GM13977 (cell line): ENCODE results near the gene KIF24.

Experiments used
- DNase-seq: peaks from one replicate; pipeline ENCODE4 v3.0.0; 2012; ENCODE audit warnings: low spot score
- in situ Hi-C: fragments of 300-500 bp; cut with MboI; formaldehyde crosslinking; loops from one replicate; pipeline ENCODE4 v1.12.0; 2022; ENCODE audit warnings: low sequenced_read_pairs, low pct_unique_long_range_greater_than_20kb, mixed read lengths, inconsistent platforms; ENCODE audit not compliant: unreplicated experiment
- TF ChIP-seq, protein P1 (sequence below): IDR thresholded peaks from 2 replicates; pipeline ENCODE4 v1.5.1; 2012; ENCODE audit warnings: mild to moderate bottlenecking, control low read depth; ENCODE audit not compliant: insufficient read depth; ENCODE audit errors: extremely low read depth, missing control alignments

The KIF24 gene, protein sequence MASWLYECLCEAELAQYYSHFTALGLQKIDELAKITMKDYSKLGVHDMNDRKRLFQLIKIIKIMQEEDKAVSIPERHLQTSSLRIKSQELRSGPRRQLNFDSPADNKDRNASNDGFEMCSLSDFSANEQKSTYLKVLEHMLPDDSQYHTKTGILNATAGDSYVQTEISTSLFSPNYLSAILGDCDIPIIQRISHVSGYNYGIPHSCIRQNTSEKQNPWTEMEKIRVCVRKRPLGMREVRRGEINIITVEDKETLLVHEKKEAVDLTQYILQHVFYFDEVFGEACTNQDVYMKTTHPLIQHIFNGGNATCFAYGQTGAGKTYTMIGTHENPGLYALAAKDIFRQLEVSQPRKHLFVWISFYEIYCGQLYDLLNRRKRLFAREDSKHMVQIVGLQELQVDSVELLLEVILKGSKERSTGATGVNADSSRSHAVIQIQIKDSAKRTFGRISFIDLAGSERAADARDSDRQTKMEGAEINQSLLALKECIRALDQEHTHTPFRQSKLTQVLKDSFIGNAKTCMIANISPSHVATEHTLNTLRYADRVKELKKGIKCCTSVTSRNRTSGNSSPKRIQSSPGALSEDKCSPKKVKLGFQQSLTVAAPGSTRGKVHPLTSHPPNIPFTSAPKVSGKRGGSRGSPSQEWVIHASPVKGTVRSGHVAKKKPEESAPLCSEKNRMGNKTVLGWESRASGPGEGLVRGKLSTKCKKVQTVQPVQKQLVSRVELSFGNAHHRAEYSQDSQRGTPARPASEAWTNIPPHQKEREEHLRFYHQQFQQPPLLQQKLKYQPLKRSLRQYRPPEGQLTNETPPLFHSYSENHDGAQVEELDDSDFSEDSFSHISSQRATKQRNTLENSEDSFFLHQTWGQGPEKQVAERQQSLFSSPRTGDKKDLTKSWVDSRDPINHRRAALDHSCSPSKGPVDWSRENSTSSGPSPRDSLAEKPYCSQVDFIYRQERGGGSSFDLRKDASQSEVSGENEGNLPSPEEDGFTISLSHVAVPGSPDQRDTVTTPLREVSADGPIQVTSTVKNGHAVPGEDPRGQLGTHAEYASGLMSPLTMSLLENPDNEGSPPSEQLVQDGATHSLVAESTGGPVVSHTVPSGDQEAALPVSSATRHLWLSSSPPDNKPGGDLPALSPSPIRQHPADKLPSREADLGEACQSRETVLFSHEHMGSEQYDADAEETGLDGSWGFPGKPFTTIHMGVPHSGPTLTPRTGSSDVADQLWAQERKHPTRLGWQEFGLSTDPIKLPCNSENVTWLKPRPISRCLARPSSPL (N-terminal part only)

DNA sequence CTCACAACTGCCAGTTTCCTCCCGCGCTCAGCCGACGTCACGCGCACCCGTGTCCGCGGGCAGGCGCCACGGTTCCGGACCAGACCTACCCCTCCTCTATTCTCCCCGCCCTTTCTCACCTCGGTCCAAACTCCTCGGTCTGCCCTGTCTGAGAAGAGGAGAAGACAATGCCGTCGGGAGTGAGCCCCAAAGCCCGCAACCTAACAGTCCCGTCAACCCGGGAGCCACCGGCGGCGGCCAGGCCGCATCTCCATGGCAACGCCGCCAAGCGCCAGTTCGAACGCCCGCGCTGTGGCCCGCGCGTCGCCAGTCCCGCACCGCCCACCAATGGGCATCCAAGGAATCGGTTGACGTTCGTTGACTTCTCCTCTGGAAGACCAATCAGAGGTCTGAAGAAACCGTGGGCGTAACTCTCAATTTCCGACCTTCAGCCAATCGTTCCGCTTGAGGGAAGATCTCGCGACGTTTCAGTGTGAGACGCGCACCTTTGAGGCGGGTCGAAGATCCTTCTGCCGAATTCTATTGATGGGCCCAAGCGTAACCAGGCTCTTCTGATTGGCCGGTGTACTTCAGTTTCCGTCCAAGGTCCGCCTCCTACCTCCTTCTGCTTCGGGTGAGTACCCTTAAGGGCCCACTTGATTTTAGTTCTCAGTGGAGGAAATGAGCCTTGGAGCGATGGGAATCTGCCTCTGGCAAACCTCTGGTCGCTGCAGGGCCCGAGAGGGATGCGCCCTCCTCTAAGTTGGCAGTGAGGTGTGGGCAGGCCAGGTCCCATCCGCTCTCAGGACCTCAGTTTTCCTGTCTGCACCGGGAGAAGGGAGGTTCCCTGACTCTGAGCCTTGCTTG lies at the start of gene KIF24, which contains the start of gene NUDT2:
Gene KIF24, minus strand, starts transcription at position 282 of the 846 bp plus-strand sequence. CDS start 17,922 bp downstream, outside the sequence.
Gene NUDT2, plus strand, starts transcription at position 583 of the 846 bp plus-strand sequence. CDS start 9,471 bp downstream, outside the sequence.
- peak; percentile 93 for DNase-seq
- TF ChIP-seq, protein P1, sequence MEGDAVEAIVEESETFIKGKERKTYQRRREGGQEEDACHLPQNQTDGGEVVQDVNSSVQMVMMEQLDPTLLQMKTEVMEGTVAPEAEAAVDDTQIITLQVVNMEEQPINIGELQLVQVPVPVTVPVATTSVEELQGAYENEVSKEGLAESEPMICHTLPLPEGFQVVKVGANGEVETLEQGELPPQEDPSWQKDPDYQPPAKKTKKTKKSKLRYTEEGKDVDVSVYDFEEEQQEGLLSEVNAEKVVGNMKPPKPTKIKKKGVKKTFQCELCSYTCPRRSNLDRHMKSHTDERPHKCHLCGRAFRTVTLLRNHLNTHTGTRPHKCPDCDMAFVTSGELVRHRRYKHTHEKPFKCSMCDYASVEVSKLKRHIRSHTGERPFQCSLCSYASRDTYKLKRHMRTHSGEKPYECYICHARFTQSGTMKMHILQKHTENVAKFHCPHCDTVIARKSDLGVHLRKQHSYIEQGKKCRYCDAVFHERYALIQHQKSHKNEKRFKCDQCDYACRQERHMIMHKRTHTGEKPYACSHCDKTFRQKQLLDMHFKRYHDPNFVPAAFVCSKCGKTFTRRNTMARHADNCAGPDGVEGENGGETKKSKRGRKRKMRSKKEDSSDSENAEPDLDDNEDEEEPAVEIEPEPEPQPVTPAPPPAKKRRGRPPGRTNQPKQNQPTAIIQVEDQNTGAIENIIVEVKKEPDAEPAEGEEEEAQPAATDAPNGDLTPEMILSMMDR: no peak
- in situ Hi-C loops: no loop called here

DNA sequence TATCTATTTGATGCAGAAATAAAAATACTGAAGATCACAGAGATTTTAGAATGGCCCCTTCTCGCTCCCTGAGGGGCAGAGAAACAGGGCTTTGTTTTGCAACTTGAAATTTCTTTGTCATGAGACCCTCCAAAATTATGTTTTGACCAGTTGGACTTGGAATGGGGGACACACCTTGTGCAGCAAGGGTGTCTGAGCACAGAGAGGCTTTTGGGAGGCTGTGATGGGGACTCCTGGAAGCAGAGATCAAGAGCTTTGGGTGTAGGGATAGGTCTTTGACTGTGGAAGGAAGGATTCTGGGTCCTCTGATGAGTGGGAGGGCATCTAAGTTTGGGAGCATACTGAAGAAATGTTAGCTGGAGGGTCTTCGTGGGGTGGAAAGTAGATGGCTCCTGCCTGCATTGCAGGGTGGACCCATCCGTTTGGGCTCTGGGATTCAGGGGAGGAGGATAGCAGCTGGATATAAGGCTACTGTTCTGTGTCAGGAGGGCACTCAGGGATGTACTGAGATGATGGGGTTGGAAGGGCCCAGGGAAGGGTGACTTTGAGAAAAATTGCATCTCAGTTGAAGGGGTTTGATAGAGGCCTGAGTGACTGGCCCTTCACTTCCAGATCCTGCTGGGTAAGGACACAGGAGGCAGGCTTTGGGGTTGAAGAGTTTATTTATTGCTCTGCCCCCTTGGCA lies 49.5 kb upstream of the KIF24 start:
- TF ChIP-seq, protein P1: no peak
- in situ Hi-C loops: no loop called here
- DNase-seq: no peak

DNA sequence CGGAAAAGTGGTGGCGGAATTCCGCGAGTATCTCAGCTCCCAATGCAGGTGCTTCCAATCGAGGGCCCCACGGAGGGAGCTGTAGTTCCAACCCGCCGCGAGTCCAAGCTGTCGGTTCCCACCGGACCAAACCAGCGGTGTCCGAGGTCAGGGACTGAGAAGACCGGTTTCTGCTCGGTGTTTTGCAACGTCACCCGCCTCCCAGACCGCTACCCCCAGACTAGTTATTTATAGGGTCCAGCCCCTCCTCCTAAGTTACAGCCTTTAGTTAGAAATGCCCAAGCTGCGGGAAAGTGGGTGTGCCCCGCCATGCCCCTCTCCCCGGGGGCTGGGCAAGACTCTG lies 48.3 kb upstream of the KIF24 start:
- in situ Hi-C loops: no loop called here
- no peak for DNase-seq
- TF ChIP-seq, protein P1: no peak

DNA sequence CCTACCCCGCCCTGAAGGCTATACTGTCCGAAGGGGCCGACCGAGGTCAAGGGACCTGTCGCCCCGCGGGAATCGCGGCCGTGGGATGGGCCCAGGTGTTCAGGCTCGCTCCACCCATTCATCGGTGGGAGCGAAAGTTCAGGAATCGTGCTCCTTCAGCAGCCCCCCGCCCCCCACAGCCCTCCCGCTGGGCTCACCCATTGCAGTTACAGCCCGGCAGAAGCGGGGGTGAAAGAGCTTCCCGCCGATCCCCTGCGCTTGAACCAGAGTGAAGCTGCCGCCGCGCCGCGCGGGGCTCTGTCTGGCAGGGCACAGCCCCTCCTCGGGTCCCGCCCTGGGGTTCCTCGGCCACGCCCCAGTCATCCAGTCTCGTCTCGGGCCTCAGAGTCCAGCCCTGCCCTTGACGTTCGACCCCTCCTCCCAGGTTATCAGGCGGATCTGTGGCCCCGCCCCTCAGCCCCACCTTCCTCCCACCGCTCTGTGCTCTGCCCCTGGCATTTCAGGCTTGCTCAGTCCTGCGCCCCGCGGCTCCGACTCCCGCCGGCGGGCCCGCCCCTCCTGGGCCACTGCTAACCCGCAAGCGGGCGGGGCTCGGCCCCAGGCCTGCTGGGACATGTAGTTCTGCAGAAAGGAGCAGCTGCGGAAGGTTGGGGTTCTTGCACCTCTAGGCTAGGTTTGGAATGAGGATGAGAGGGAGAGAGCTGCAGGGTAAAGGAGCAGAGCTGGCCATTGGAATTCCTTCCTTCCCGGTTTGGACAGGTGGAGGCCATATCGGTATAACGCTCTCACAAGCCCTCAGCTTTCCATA lies 47.7 kb upstream of the KIF24 start, which contains the start of gene MYORG:
Gene MYORG, minus strand, starts transcription at position 303 of the 808 bp plus-strand sequence. CDS start 3,955 bp downstream, outside the sequence.
- in situ Hi-C loops: no loop called here
- DNase-seq: peak; percentile 99
- TF ChIP-seq, protein P1: no peak
